ENCODE results near the gene DCC. TPM values are rescaled to one million over a fixed set of nuclear protein-coding genes. Genes with fewer than 3 reads are reported as not detected.

DCC gene
- total RNA-seq, 1 donor from 2014 or later, result 14.7 TPM

DNA sequence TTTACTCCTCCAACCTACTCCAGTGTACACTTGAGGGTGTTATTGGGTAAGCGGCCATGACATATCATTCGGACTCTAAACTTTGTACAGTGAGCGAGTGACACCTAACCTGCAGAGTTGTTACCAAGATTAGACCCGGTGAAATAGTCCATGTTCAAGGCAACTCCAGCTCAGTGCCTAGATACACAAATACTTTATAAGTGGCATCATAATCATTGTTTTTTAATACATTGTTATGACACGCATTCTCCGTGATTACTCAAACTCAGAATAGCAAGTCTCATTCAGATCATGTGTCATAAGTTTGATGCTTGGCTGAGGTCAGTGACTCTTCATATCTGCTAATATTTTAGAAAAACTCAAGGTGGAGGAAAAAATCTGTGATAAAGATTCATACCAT is 597.8 kb downstream of the DCC start:
- TF ChIP-seq, protein P1, sequence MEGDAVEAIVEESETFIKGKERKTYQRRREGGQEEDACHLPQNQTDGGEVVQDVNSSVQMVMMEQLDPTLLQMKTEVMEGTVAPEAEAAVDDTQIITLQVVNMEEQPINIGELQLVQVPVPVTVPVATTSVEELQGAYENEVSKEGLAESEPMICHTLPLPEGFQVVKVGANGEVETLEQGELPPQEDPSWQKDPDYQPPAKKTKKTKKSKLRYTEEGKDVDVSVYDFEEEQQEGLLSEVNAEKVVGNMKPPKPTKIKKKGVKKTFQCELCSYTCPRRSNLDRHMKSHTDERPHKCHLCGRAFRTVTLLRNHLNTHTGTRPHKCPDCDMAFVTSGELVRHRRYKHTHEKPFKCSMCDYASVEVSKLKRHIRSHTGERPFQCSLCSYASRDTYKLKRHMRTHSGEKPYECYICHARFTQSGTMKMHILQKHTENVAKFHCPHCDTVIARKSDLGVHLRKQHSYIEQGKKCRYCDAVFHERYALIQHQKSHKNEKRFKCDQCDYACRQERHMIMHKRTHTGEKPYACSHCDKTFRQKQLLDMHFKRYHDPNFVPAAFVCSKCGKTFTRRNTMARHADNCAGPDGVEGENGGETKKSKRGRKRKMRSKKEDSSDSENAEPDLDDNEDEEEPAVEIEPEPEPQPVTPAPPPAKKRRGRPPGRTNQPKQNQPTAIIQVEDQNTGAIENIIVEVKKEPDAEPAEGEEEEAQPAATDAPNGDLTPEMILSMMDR (IDR thresholded peaks at IDR 0.05; ENCODE audit: unreplicated experiment), result no peak
- no peaks in the 10 kb centered on the region for H3K27me3 Mint-ChIP-seq (ENCODE audit: unreplicated experiment)
- H3K9me3 Mint-ChIP-seq (ENCODE audit: unreplicated experiment), result no peaks in the 10 kb centered on the region
- H3K36me3 Mint-ChIP-seq (ENCODE audit: low read depth, unreplicated experiment), result no peaks in the 10 kb centered on the region
- H3K27ac Mint-ChIP-seq (ENCODE audit: unreplicated experiment), result no peak overlapping the region
- no peak for DNase-seq (ENCODE audit: low spot score)
- no peaks in the 10 kb centered on the region for H3K4me1 Mint-ChIP-seq (ENCODE audit: unreplicated experiment)
- no peak overlapping the region for H3K4me3 Mint-ChIP-seq (ENCODE audit: unreplicated experiment)

DNA sequence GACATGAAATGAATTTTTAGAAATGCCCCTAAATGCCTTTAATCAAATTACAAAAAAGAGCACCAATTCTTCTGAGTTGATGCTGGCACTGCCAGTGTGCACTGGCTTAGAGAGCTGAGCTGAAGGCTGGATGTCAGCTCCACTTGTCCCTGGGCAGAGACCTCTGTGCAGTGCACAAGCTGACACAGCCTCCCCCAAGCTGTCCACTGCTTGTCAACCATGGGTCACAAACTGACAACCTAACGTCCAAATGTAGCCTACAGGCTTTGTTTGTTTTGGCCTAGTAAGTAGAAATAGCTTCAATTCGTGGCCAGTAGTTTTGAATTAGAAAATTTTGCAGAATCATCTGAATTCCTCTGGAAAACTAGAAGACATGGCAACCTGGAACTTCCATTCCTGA is 605.6 kb downstream of the DCC start:
- DNase-seq (ENCODE audit: low spot score), result no peak
- no peak overlapping the region for H3K27ac Mint-ChIP-seq (ENCODE audit: unreplicated experiment)
- H3K9me3 Mint-ChIP-seq (ENCODE audit: unreplicated experiment), result no peaks in the 10 kb centered on the region
- H3K27me3 Mint-ChIP-seq (ENCODE audit: unreplicated experiment), result no peaks in the 10 kb centered on the region
- no peaks in the 10 kb centered on the region for H3K36me3 Mint-ChIP-seq (ENCODE audit: low read depth, unreplicated experiment)
- H3K4me1 Mint-ChIP-seq (ENCODE audit: unreplicated experiment), result no peaks in the 10 kb centered on the region
- no peak overlapping the region for H3K4me3 Mint-ChIP-seq (ENCODE audit: unreplicated experiment)
- TF ChIP-seq, protein P1 (IDR thresholded peaks at IDR 0.05; ENCODE audit: unreplicated experiment), result no peak

DNA sequence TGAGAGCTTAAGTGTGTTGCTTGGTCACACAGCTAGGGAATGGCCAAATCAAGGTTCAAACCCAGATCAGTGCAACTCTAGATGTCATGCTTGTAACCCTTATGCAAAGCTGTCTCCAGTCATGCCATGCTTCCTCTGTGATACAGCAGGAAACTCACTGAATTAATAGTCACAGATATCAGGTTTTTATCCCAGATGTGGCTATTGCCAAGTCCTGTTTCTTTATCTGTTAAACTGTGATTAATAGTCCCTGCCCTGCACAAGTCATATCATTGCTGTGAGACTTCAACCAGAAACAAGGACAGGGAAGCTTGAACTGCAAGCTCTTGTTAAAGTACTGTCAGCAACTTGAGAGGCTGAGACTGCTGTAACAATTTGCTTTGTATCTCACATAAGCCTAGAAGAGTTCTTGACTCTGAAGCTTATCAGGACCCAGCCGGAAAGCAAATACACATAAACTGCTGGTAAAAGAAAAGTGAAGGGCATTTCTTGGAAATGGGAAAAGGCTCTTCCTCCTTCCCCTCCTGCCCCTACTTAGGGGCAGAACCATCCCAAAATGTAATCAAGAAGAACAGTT is 609.0 kb downstream of the DCC start:
- no peaks in the 10 kb centered on the region for H3K9me3 Mint-ChIP-seq (ENCODE audit: unreplicated experiment)
- TF ChIP-seq, protein P1 (IDR thresholded peaks at IDR 0.05; ENCODE audit: unreplicated experiment), result no peak
- no peak for DNase-seq (ENCODE audit: low spot score)
- no peaks in the 10 kb centered on the region for H3K27me3 Mint-ChIP-seq (ENCODE audit: unreplicated experiment)
- no peaks in the 10 kb centered on the region for H3K36me3 Mint-ChIP-seq (ENCODE audit: low read depth, unreplicated experiment)
- H3K27ac Mint-ChIP-seq (ENCODE audit: unreplicated experiment), result no peak overlapping the region
- no peak overlapping the region for H3K4me3 Mint-ChIP-seq (ENCODE audit: unreplicated experiment)
- H3K4me1 Mint-ChIP-seq (ENCODE audit: unreplicated experiment), result no peaks in the 10 kb centered on the region

DNA sequence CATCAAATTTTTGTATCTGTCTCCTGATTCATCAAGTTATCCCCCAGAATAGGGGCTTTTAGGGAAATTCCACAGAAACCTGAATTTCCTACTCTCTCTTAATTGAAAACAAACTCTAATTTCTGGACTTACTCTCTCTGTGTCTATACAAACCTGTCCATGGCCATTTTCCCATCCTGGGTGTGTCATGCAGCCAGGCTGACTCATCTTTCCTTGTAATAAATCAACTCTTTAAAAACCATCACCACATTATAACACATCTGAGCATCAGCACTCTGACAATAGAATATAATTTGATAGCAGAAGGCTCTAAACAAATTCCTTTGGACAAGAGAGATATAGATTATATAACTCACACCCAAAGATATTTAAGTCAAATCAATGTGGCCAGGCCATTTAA is 610.2 kb downstream of the DCC start:
- Mint-ChIP-seq H3K4me1 (ENCODE audit: unreplicated experiment) (no peaks in the 10 kb centered on the region), H3K4me3 (ENCODE audit: unreplicated experiment) (no peak overlapping the region), H3K27me3 (ENCODE audit: unreplicated experiment) (no peaks in the 10 kb centered on the region), H3K36me3 (ENCODE audit: low read depth, unreplicated experiment) (no peaks in the 10 kb centered on the region), H3K27ac (ENCODE audit: unreplicated experiment) (no peak overlapping the region), H3K9me3 (ENCODE audit: unreplicated experiment) (no peaks in the 10 kb centered on the region)
- DNase-seq (ENCODE audit: low spot score), result no peak
- TF ChIP-seq, protein P1 (IDR thresholded peaks at IDR 0.05; ENCODE audit: unreplicated experiment), result no peak

DNA sequence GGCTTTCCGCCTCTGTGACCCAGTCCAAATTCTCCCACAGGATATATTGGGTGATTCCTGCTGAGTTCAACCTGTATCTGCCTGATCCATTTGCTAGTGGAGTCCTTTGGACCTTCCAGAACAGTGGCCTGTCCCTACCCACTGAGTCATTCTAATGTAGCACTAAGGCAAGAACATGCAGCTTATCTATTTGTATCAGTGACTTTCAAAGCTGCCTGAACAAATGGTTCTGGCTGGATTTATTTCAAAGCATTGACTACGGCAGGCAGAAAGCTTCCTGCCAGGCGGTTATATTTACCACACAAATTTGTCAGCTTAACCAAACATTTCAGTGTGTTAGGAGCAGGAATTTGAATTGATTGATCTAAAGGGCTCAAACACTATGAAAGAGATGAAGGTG is 613.4 kb downstream of the DCC start:
- H3K36me3 Mint-ChIP-seq (ENCODE audit: low read depth, unreplicated experiment), result no peaks in the 10 kb centered on the region
- peaks cover 1% of the 10 kb centered on the region for H3K27me3 Mint-ChIP-seq (ENCODE audit: unreplicated experiment)
- DNase-seq (ENCODE audit: low spot score), result no peak
- H3K4me1 Mint-ChIP-seq (ENCODE audit: unreplicated experiment), result no peaks in the 10 kb centered on the region
- H3K9me3 Mint-ChIP-seq (ENCODE audit: unreplicated experiment), result no peaks in the 10 kb centered on the region
- TF ChIP-seq, protein P1 (IDR thresholded peaks at IDR 0.05; ENCODE audit: unreplicated experiment), result no peak
- no peak overlapping the region for H3K27ac Mint-ChIP-seq (ENCODE audit: unreplicated experiment)
- no peak overlapping the region for H3K4me3 Mint-ChIP-seq (ENCODE audit: unreplicated experiment)

Measured in endothelial cell (in vitro differentiated cells).